Central memory CD4-positive, alpha-beta T cell (primary cell): ENCODE data around the gene SPDYE8.
A peak's percentile ranks its signal among the peaks of the same experiment; 100 is the strongest.
"Not testable (repeated sequence)": the region's sequence is repeated elsewhere in the genome, so short reads cannot be mapped to it uniquely, and the experiment has no call there.

ENCODE experiments used
- DNase-seq: peaks from one replicate; pipeline ENCODE4 v3.0.0; 2022
- total RNA-seq, 3 experiments: gene quantifications; one replicate each; lab custom pipeline; 2026; lab: John Stamatoyannopoulos, UW

The SPDYE8 gene, protein sequence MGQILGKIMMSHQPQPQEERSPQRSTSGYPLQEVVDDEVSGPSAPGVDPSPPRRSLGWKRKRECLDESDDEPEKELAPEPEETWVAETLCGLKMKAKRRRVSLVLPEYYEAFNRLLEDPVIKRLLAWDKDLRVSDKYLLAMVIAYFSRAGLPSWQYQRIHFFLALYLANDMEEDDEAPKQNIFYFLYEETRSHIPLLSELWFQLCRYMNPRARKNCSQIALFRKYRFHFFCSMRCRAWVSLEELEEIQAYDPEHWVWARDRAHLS
- 0 reads per million in 3 experiments for total RNA-seq

DNA sequence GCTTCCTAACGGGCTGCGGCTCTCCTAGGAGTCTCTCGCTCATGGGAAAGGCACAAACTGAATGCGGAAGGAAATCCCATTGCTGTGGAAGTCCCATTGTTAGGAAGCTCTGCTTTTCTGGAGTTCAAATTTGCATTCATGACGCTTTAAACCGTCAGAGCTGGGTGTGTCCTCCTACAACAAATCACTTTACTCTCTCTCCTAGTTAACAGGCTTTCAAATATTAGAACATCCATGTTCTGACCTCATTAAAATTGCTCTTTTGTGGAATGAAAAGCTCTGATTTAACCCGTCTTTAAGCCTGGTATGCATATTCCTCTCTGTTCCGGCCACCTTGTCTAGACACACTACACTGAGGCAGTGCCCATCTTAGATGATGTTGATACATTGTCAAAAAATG is at the start of gene SPDYE8:
SPDYE8 (minus strand) TSS at position 101 of the 400 bp plus-strand sequence. CDS start 1,800 bp downstream, outside the sequence.
- DNase-seq, result not testable (repeated sequence)

DNA sequence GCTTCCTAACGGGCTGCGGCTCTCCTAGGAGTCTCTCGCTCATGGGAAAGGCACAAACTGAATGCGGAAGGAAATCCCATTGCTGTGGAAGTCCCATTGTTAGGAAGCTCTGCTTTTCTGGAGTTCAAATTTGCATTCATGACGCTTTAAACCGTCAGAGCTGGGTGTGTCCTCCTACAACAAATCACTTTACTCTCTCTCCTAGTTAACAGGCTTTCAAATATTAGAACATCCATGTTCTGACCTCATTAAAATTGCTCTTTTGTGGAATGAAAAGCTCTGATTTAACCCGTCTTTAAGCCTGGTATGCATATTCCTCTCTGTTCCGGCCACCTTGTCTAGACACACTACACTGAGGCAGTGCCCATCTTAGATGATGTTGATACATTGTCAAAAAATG is 28.2 kb upstream of the SPDYE8 start, which contains the start of gene SPDYE11:
SPDYE11 (minus strand) TSS at position 101 of the 400 bp plus-strand sequence. CDS start 1,800 bp downstream, outside the sequence.
- DNase-seq, result not testable (repeated sequence)

DNA sequence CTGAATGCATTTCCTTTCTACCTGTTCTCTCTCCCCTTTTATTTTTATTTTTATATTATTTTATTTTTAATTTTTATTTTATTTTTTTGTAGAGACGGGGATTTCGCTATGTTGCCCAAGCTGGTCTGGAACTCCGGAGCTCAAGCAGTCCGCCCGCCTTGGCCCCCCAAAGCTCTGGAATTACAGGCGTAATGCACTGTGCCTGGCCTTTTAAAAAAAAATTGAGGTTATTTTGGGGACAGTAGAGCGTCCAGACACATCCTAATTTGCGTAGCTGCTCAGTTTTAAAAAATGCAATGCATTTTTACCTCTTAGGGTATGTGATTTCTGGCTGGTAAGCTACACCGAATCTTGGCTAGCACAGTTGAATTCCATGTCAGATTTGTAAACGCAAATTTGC is 23.1 kb downstream of the SPDYE8 start:
- DNase-seq, result not testable (repeated sequence)

DNA sequence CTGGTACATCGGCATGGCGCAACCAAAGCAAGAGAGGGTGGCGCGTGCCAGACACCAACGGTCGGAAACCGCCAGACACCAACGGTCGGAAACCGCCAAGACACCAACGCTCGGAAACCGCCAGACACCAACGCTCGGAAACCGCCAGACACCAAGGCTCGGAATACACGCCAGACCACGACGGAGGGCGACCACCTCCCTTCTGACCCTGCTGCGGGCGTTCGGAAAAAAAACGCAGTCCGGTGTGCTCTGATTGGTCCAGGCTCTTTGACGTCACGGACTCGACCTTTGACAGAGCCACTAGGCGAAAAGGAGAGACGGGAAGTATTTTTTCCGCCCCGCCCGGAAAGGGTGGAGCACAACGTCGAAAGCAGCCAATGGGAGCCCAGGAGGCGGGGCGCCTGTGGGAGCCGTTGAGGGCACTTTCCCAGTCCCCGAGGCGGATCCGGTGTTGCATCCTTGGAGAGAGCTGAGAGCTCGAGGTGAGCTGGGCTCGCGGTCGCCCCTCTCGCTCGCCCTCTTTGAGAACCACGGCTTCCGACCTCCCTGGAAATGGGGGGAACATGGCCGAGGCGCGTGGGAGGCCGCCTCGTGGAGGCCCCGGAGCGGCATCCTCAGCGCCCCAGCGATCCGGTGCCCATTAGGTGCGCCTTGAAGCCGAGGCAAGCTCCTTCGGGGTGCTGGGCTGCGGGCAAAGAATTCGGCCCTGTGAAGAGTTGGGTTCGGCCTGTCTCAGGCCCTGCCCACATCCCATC is 23.7 kb downstream of the SPDYE8 start:
- DNase-seq, result peak; percentile 91

DNA sequence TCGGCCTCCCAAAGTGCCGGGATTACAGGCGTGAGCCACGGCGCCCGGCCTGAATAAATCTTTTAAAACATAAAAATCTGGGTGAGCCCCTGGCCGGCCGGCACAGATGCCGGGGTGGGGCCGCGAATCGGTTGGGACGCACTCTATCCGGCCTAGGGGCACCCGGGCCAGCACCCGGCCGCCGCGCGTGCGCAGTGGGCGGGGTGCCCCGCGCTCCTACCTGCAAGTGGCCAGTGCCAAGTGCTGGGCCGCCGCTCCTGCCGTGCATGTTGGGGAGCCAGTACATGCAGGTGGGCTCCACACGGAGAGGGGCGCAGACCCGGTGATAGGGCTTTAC is 24.2 kb downstream of the SPDYE8 start:
- not testable (repeated sequence) for DNase-seq

DNA sequence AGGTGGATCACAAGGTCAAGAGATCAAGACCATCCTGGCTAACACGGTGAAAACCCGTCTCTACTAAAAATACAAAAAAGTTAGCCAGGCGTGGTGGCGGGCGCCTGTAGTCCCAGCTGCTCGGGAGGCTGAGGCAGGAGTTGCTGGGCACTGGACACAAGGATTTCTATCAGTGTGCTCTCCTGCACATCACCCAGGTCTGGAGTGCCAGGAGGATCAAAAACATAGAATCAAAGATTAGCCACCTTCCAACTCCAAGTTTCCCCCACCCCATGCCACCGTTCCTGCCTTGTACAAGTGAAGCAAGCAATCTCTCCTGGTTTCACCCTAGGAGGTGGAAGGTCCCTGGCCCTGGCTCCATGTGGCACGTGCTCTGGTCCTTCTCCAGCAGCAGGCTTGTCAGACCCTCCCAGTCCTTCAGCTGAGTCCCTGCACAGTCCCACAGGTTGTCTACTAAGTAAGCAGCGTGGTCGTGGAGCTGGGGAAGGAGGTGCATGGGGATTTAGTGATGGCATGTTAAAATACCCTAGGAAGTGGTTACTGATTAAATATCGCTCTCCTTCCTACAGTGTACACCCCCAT is 31.6 kb downstream of the SPDYE8 start:
- not testable (repeated sequence) for DNase-seq

DNA sequence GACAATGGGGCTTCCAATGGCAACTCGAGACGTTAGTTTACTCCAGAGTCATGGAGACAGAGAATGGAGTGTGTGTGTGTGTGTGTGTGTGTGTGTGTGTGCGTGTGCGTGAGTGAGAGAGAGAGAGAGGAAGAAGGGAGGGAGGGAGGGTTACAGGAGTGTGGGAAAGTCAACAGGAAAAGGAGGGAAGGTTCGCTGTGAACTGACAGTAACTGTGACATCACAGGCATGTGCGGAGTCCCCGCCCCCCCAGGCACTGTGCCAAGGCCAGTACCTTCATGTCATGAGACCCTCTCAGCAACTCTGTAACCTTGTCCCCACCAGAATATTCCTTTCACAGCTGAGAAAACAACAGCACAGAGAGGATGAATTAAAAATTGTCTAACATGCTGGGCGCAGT is 32.1 kb downstream of the SPDYE8 start:
- not testable (repeated sequence) for DNase-seq

DNA sequence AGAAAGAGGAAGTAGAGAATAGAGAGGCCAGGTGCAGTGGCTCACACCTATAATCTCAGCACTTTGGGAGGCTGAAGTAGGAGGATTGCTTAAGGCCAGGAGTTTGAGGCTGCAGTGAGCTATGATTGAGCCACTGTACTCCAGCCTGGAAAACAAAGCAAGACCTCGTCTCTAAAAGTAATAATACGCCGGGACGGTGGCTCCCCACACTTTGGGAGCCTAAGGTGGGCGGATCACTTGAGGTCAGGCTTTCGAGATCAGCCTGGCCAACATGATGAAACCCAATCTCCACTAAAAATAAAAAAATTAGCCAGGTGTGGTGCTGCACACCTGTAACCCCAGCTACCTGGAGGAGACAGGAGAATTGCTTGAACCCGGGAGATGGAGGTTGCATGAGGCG is 34.1 kb downstream of the SPDYE8 start:
- DNase-seq, result not testable (repeated sequence)

DNA sequence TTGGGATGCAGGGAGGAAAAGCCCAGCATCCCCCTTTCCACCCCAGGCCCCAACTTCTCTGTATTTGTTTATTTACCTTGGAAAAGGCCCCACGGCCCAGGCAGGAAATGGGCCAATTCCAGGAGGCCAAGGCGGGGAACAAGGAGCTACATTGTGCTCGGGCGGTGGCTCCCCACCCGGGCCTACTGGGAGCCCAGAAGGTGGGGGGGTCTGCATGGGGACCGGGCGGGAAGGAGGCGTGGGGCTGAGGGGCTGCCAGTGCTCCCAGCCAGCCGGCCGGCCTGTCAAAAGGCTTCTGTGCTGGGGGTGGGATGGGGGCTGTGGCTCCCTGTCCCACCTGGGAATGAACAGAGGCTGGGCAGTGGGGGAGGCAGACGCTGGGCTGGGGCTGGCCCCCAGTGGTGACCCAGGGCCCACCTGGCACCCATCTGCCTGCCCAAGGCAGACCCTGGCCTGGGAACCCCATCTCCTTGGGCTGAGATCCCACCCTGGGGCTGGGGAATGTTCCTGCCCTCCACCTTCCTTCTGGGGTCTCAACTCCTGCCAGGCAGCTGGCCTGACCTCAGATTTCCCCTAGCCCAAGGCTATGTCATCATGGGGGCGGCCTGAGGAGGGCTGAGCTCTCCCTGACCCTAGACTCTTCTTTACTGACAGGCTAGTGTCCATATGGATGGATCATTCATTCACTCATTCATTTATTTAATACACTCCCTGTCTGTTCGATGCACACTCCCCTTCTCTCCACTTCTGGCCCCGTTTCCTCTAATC is 39.2 kb downstream of the SPDYE8 start:
- DNase-seq, result not testable (repeated sequence)

DNA sequence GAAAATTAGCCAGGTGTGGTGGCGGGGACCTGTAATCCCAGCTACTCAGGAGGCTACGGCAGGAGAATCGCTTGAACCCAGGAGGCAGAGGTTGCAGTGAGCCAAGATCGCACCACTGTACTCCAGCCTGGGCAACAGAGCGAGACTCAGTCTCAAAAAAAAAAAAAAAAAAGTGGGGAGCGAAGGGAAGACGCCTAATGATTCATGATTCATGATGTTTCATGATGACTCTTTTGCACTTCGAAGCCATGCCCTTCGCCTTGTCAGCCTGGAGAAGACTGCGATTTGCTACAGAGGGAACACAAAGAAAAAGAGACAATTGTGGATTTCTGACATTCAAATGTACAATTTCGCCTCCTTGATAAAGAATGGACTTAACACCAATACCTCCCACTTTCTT is 47.5 kb downstream of the SPDYE8 start:
- DNase-seq, result not testable (repeated sequence)

DNA sequence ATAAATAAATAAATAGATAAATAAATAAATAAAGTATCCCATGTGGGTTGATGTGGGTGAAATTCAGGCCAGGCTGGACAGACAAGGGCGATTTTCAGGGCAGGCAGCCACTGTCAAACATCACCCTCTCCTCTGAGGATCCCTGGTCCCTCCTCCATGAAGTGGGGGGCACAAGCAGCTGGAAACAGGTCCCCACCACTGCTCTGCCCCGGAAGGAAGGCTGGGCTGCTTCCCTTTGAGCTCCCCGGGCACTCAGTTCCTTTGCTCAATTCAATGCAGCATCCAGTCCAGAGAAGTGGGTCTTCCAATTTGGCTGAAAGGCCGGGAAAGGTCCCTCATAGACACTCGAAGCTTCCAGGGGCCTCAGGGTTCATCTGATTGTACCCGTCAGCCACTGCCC is 49.2 kb downstream of the SPDYE8 start:
- not testable (repeated sequence) for DNase-seq

DNA sequence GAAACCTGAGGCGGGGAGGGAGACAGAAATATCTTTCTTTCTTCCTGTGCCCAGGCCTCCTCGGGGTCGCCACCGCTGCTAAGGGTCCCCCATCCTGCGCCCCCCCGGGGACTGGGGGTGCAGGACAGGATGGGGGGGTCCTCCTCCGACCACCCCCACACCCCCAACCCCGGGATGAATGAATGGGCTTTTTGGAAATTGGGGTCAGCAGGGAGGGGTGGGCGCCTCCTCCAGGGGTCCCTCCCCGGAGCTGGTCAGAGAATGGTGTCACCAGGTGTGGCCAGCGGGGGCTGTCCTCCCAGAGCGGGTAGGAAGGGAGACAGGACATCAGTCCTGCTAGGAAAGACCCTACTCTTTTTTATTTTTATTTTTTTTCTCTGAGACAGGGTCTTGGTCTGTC is 53.1 kb downstream of the SPDYE8 start:
- not testable (repeated sequence) for DNase-seq

DNA sequence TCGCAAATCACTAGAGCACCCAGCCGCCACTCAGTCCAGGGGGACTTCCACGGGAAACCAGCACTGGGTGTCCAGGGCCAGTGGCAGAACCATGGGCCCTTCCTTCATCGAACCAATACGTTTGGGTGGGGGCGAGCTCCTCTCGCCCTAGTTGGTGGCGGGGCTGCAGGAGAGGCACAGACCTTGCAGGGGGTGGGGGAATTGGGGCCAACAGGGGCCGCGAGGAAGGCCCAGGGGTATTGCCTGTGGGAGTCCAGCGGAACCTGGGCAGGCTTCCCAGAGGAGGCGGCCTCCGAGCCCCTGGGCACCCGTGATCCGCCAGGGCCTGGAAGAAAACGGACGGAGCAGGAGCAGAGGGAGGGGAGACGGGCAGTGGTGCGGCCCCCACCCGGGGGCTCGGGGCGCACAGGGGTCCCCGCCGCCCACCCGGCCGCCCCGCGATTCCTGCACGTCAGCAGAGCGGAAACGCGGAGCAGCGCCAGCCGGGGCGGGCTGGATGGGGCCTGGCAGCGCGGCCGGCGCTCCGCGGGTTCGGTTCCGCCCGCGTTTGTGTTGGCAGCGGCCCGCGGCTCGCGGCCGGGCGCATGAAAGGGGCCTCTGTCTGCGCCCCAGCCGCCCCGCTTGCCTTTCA is 53.8 kb downstream of the SPDYE8 start:
- DNase-seq, result not testable (repeated sequence)

DNA sequence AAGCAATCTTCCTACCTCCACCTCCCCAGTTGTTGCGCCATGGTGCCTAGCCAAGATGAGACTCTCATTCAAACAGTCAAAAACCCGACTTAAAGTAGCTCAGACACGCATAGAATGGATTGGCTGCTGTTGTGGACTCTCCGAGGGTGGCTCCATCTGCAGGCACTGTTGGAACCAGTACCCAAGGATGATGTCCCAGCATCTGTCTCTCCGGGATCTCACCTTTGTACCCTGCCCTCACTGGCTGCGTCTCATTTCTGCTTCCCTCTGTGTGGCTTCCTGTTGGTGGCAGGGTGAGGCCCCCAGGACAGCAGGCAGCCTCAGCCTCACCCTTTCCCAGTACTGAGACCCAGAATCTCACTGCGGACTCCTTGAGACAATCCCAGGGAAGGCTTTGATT is 54.8 kb downstream of the SPDYE8 start:
- not testable (repeated sequence) for DNase-seq

DNA sequence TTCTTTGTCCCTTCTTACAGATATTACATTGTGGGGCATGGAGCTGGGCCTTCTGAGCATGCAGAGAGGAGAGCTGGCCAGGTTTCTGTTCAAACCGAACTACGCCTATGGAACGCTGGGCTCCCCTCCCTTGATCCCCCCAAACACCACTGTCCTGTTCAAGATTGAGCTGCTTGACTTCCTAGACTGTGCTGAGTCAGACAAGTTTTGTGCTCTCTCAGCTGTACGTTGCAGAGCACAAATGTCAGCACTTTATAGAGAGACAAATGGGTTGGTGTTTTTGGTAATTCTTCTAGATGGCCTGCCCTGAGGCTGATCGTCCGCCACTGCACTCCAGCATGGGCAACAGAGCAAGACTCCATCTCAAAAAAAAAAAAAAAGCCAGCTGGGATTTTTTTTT is 58.1 kb downstream of the SPDYE8 start:
- DNase-seq, result not testable (repeated sequence)
